ENCODE data around the gene MCTP1. TPM values are rescaled to one million over a fixed set of nuclear protein-coding genes. Genes with fewer than 3 reads are reported as not detected.
"Not testable (repeated sequence)": the region's sequence is repeated elsewhere in the genome, so short reads cannot be mapped to it uniquely, and the experiment has no call there.

Gene MCTP1
- total and polyA plus RNA-seq, 2 of the 13 experiments (the other 11 are each of a cell fraction or from before 2014, with no cell fraction given): 0.15 to 0.48 TPM

- Histone ChIP-seq H3K4me2 (ENCODE audit: low read depth, low read length) (no peak overlapping the region), H3K4me1 (ENCODE audit: insufficient read depth, low read length) (no peaks in the 10 kb centered on the region), H2AFZ (ENCODE audit: low read length) (no peak overlapping the region), H4K20me1 (ENCODE audit: insufficient read depth, low read length) (no peaks in the 10 kb centered on the region), H3K4me3 (replicated peaks in 1 of 3; ENCODE audit: insufficient read depth in 1 of 3, low read depth in 2 of 3, low read length in 3 of 3) (no peak overlapping the region), H3K79me2 (ENCODE audit: insufficient read depth, low read length) (no peaks in the 10 kb centered on the region), H3K27me3 (ENCODE audit: control insufficient read depth in 1 of 2, insufficient read depth in 2 of 2, low read length in 2 of 2) (no peaks in the 10 kb centered on the region), H3K9me3 (ENCODE audit: low read length) (no peaks in the 10 kb centered on the region), H3K9ac (ENCODE audit: insufficient read depth, low read depth, low read length) (no peak overlapping the region), H3K27ac (ENCODE audit: extremely low read length, insufficient read depth, low read length) (no peak overlapping the region), H3K36me3 (replicated peaks in 1 of 2; ENCODE audit: control insufficient read depth in 1 of 2, insufficient read depth in 2 of 2, low read length in 2 of 2) (no peaks in the 10 kb centered on the region)
- POLR2A ChIA-PET: no interaction called here
- intact Hi-C loops (cut with micrococcal nuclease; ENCODE audit: unreplicated experiment) (loop anchor here (2.0 kb wide), 1 partner anchor 78 kb away; no protein-coding TSS in a partner anchor), in situ Hi-C loops (cut with HindIII; ENCODE audit: extremely low pct_ligation_motif_present, low pct_unique_long_range_greater_than_20kb) (no loop called here)
- CTCF ChIA-PET (ENCODE audit: low intra/inter-chr PET ratio, low total read pairs): interaction anchor here (1.0 kb wide), 1 partner anchor 78 kb away, joined by 4 read pairs; no protein-coding TSS in a partner anchor
- no peak for FAIRE-seq
- DNase-seq (ENCODE audit: low spot score): no peak
- BruUV-seq (replicated peaks): no TSS peak
- ATAC-seq: peak; percentile 50; the same call in 1 of the 3 replicates
- no peak for TF ChIP-seq ELK4 (CRISPR knock-in tag; IDR thresholded peaks at IDR 0.05; ENCODE audit: borderline replicate concordance)
- no peak for TF ChIP-seq ZNF234 (CRISPR knock-in tag; conservative IDR thresholded peaks at IDR 0.05)
- TF ChIP-seq ZNF496 (CRISPR knock-in tag; IDR thresholded peaks at IDR 0.05; ENCODE audit: insufficient replicate concordance): no peak
- no peak for TF ChIP-seq HNF4A (CRISPR knock-in tag; IDR thresholded peaks at IDR 0.05)
- TF ChIP-seq ZFP1 (CRISPR knock-in tag; IDR thresholded peaks at IDR 0.05): no peak
- peak; percentile 43 for TF ChIP-seq CTCF (CRISPR knock-in tag; IDR thresholded peaks at IDR 0.05)
- TF ChIP-seq CC2D1A (CRISPR knock-in tag; IDR thresholded peaks at IDR 0.05): no peak
- no peak for TF ChIP-seq ZEB1 (IDR thresholded peaks at IDR 0.05; ENCODE audit: insufficient replicate concordance, low read depth)
- TF ChIP-seq ZNF652 (CRISPR knock-in tag; IDR thresholded peaks at IDR 0.05; ENCODE audit: borderline replicate concordance, low read depth): no peak
- no peak for TF ChIP-seq ZNF609 (CRISPR knock-in tag; IDR thresholded peaks at IDR 0.05; ENCODE audit: borderline replicate concordance)
- TF ChIP-seq SMC3 (IDR thresholded peaks at IDR 0.05; ENCODE audit: low read length): 0 out of 2 replicates have a peak, but pooled peaks have one; percentile 19
- 6% methylated on average over 2 of the region's 2 CpGs for WGBS (ENCODE audit: low lambda C conversion rate)
Measured at GRCh38 chr5:94830520-94830919, 454.4 kb downstream of the MCTP1 start.

GRCh38 chr5:94828222-94828621, 456.7 kb downstream of the MCTP1 start:
- WGBS (ENCODE audit: low lambda C conversion rate): no CpG with 5 or more reads among the region's 5 CpGs
- FAIRE-seq; H3K4me1 ChIP-seq (ENCODE audit: insufficient read depth, low read length); DNase-seq (ENCODE audit: low spot score); H3K4me3 ChIP-seq (replicated peaks in 1 of 3; ENCODE audit: insufficient read depth in 1 of 3, low read depth in 2 of 3, low read length in 3 of 3); H3K9me3 ChIP-seq (ENCODE audit: low read length); intact Hi-C loops (cut with micrococcal nuclease; ENCODE audit: unreplicated experiment); H3K9ac ChIP-seq (ENCODE audit: insufficient read depth, low read depth, low read length); H3K79me2 ChIP-seq (ENCODE audit: insufficient read depth, low read length); BruUV-seq (replicated peaks); ATAC-seq; H3K27ac ChIP-seq (ENCODE audit: extremely low read length, insufficient read depth, low read length); CTCF ChIA-PET (ENCODE audit: low intra/inter-chr PET ratio, low total read pairs); in situ Hi-C loops (cut with HindIII; ENCODE audit: extremely low pct_ligation_motif_present, low pct_unique_long_range_greater_than_20kb); H3K27me3 ChIP-seq (ENCODE audit: control insufficient read depth in 1 of 2, insufficient read depth in 2 of 2, low read length in 2 of 2); H4K20me1 ChIP-seq (ENCODE audit: insufficient read depth, low read length); H2AFZ ChIP-seq (ENCODE audit: low read length); POLR2A ChIA-PET; H3K36me3 ChIP-seq (replicated peaks in 1 of 2; ENCODE audit: control insufficient read depth in 1 of 2, insufficient read depth in 2 of 2, low read length in 2 of 2); H3K4me2 ChIP-seq (ENCODE audit: low read depth, low read length): not testable (repeated sequence)
